ENCODE measurements around the gene TPK1.

GRCh38 chr7:144782883-144783282, 53.0 kb downstream of the TPK1 start:
- TF ChIP-seq EZH2 (IDR thresholded peaks at IDR 0.05; ENCODE audit: insufficient read depth, low read length) (no peak), CTCF (IDR thresholded peaks at IDR 0.05; ENCODE audit: insufficient read depth, low read depth, low read length) (no peak)

Measured in astrocyte (in vitro differentiated cells and primary cell).